GM04503 (cell line): ENCODE measurements around the gene INS.

ENCODE experiments used
- DNase-seq: peaks from one replicate; pipeline ENCODE4 v3.0.0-alpha.2; 2012; ENCODE audit warnings: low read depth

Gene INS

GRCh38 chr11:2143799-2144543 is 17.0 kb downstream of the INS start:
- DNase-seq: no peak

- no peak for DNase-seq
These were observed 17.6 kb downstream of the INS start for GRCh38 chr11:2143477-2143798.

- no peak for DNase-seq
These were observed 18.2 kb downstream of the INS start for GRCh38 chr11:2142762-2143202.

GRCh38 chr11:2142300-2142759 is 18.7 kb downstream of the INS start:
- no peak for DNase-seq

GRCh38 chr11:2140411-2141400 is 20.3 kb downstream of the INS start:
- no peak for DNase-seq

GRCh38 chr11:2139621-2140337 is 21.2 kb downstream of the INS start:
- DNase-seq: no peak

GRCh38 chr11:2139123-2139521 is 21.9 kb downstream of the INS start, which contains the start of gene IGF2:
Gene IGF2, minus strand, starts transcription at chr11:2139389. Its CDS starts 3,866 bp downstream, at chr11:2135523.
- DNase-seq: no peak

- DNase-seq: no peak
These were observed 22.4 kb downstream of the INS start for GRCh38 chr11:2138431-2139122.

GRCh38 chr11:2138068-2138430 is 23.0 kb downstream of the INS start:
- no peak for DNase-seq

- DNase-seq: no peak
These were observed 23.6 kb downstream of the INS start for GRCh38 chr11:2137202-2138067.

- no peak for DNase-seq
These were observed 24.1 kb downstream of the INS start for GRCh38 chr11:2136952-2137201.

GRCh38 chr11:2136209-2136951 is 24.6 kb downstream of the INS start:
- DNase-seq: no peak

GRCh38 chr11:2135648-2136201 is 25.3 kb downstream of the INS start:
- DNase-seq: no peak

GRCh38 chr11:2135018-2135569 is 25.9 kb downstream of the INS start:
- no peak for DNase-seq

GRCh38 chr11:2134022-2135010 is 26.7 kb downstream of the INS start:
- no peak for DNase-seq

GRCh38 chr11:2133241-2134021 is 27.6 kb downstream of the INS start:
- DNase-seq: no peak

- no peak for DNase-seq
These were observed 28.2 kb downstream of the INS start for GRCh38 chr11:2132874-2133240.

GRCh38 chr11:2132246-2132645 is 28.8 kb downstream of the INS start:
- no peak for DNase-seq
